Measurements from ENCODE around the gene BCL2L13.

The BCL2L13 gene

GRCh38 chr22:17775781-17776465 lies 137.4 kb downstream of the BCL2L13 start:
- H3K4me1 ChIP-seq (ENCODE audit: insufficient read depth, low read length), result peaks cover 12% of the 10 kb centered on the region; the same call in 1 of the 2 replicates
- no peaks in the 10 kb centered on the region for H3K36me3 ChIP-seq (ENCODE audit: insufficient read depth, low read length)
- no peaks in the 10 kb centered on the region for H3K9me3 ChIP-seq (ENCODE audit: control insufficient read depth, insufficient read depth, low read length)
- H3K9ac ChIP-seq (ENCODE audit: low read depth, low read length), result no peak overlapping the region

DNA sequence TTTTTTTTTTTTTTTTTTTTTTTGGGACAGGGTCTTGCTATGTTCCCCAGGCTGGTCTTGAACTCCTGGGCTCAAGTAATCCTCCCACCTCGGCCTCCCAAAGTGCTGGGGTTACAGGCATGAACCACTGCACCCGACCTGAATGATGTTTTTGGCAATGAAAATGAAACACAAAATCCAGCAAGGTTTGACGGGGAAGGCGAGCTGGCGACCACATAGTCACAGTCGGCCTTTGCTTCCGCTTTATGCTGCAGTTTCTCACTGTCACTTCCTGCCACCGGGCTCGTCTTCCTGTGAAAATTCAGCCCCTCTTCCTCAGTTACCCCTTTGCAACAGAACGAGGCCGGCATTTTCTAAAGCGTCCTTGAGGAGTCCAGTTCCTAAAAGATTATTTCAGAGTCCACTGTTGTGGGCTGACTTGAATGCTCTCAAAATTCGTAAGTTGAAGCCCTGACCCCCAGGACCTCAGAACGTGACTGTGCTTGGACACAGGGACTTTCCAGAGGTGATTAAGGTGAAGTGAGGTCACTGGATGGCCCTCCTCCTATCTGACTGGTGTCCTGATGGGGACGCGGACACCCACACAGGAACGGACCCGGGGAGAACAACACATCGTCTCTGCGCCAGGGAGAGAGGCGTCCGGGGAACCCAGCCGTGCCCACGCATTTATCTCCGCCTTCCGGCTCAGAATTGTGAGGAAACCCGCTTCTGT lies 138.6 kb downstream of the BCL2L13 start:
- no peaks in the 10 kb centered on the region for H3K36me3 ChIP-seq (ENCODE audit: insufficient read depth, low read length)
- H3K9ac ChIP-seq (ENCODE audit: low read depth, low read length), result no peak overlapping the region
- H3K4me1 ChIP-seq (ENCODE audit: insufficient read depth, low read length), result peaks cover 12% of the 10 kb centered on the region; the same call in 1 of the 2 replicates
- H3K9me3 ChIP-seq (ENCODE audit: control insufficient read depth, insufficient read depth, low read length), result no peaks in the 10 kb centered on the region

GRCh38 chr22:17777717-17778044 lies 139.1 kb downstream of the BCL2L13 start:
- Histone ChIP-seq H3K9ac (ENCODE audit: low read depth, low read length) (no peak overlapping the region), H3K36me3 (ENCODE audit: insufficient read depth, low read length) (no peaks in the 10 kb centered on the region), H3K9me3 (ENCODE audit: control insufficient read depth, insufficient read depth, low read length) (no peaks in the 10 kb centered on the region), H3K4me1 (ENCODE audit: insufficient read depth, low read length) (peaks cover 8% of the 10 kb centered on the region; the same call in 1 of the 2 replicates)

DNA sequence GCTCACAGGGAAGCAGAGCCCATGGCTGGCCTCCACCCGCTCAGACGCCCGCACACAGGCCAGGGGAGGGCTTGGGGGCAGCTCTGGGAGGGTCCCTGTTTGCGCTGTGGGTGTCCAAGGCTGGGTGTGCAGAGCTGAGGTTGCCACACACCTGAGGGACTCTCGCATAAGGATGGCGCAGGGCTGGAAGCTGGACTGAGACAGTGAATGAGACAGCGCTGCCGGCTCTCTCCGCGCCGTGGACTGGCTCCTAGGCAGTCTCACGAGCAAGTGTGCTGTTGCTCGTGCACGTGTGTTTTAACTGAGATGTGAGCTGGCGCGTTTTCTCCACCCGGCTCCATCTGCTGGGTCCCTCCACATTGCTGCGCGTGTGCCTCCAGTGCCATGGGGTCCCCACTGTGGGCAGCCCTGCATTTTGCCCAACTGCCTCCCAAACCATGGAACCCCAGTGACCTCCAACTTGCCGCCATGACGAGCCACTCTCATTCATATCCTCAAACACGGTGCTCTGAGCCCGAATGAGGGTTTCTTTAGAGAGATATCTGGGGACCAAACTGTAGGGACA lies 139.9 kb downstream of the BCL2L13 start:
- H3K9ac ChIP-seq (ENCODE audit: low read depth, low read length), result no peak overlapping the region
- H3K36me3 ChIP-seq (ENCODE audit: insufficient read depth, low read length), result no peaks in the 10 kb centered on the region
- H3K9me3 ChIP-seq (ENCODE audit: control insufficient read depth, insufficient read depth, low read length), result no peaks in the 10 kb centered on the region
- H3K4me1 ChIP-seq (ENCODE audit: insufficient read depth, low read length), result no peaks in the 10 kb centered on the region; the same call in 1 of the 2 replicates

DNA sequence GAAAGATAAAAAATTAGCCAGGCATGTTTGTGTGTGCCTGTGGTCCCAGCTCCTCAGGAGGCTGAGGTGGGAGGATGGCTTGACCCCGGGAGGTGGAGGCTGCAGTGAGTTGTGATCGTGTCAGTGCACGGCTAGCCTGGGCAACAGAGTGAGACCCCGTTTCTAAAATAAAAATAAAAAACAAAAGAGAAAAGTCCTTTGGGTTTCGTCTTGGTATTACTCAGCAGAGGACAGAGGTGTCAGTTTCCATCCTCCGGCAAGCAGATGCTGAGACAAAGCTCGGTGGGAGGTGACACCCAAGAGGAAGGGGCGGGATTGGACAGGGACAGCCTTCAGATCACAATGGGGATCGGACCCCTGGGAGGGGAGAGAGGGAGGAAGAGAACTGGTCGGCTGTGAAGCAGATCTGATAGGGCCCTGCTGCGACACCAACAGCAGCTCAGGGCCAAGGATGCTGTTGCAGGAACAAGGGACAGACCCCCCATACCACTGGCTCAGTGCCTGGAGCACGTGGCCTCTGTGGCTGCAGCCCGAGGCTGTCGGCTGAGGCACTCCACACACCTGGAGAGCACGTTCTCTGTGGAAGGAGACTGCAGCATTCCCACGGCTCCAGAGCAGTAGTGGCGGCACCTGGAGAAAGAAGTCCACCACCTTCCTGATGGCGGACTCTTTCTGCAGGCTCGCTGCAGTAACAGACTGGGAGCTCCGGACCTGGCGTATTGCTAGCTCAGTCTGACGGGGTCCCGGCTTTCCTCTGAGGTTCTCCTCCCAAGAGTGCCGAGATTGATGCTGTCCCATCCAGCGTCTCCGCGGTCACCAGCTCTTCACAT lies 140.9 kb downstream of the BCL2L13 start:
- Histone ChIP-seq H3K9ac (ENCODE audit: low read depth, low read length) (no peak overlapping the region), H3K4me1 (ENCODE audit: insufficient read depth, low read length) (no peaks in the 10 kb centered on the region; the same call in 1 of the 2 replicates), H3K36me3 (ENCODE audit: insufficient read depth, low read length) (no peaks in the 10 kb centered on the region), H3K9me3 (ENCODE audit: control insufficient read depth, insufficient read depth, low read length) (no peaks in the 10 kb centered on the region)

DNA sequence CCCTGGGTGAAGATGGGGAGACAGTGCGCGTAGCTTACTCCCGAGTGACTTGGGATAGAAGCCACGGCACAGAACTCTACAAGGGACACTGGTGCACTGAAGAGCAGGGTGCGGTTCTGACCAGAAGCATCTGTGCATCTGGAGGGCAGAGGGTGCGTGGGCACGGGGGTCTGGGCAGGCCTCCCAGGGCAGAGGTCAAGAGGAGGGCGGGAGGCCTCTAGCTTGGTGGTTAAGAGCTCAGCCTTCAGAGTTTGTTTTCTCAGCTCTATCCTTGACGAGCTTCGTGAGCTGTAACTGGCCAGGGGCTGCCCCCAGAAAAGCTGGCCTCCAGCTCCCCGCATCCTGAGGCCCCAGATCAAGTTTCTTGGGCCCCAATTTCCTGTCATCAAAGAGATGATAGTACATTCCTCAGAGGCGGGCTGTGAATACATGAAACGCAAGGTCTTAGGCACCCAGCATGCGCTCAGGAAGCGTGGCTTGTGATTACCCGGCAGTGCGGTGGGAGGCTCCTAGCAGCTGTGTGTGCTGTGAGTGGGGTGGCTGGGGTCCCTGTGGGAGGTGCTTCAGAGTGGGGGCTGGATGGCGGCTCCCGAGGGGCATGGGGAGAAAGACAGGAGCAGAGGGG lies 141.7 kb downstream of the BCL2L13 start:
- Histone ChIP-seq H3K9me3 (ENCODE audit: control insufficient read depth, insufficient read depth, low read length) (no peaks in the 10 kb centered on the region), H3K36me3 (ENCODE audit: insufficient read depth, low read length) (no peaks in the 10 kb centered on the region), H3K9ac (ENCODE audit: low read depth, low read length) (no peak overlapping the region), H3K4me1 (ENCODE audit: insufficient read depth, low read length) (no peaks in the 10 kb centered on the region; the same call in 1 of the 2 replicates)
